Hematopoietic multipotent progenitor cell treated with erythropoietin and hydrocortisone succinate and interleukin-3 and kit ligand, for 17 days (in vitro differentiated cells): ENCODE measurements around the gene CNGA4.
A peak's percentile ranks its signal among the peaks of the same experiment; 100 is the strongest.
"Not testable (repeated sequence)": the region's sequence is repeated elsewhere in the genome, so short reads cannot be mapped to it uniquely, and the experiment has no call there.

Experiments used
- DNase-seq: peaks from one replicate; pipeline ENCODE4 v3.0.0-alpha.2; 2015; ENCODE audit warnings: low spot score

CNGA4 gene

DNA sequence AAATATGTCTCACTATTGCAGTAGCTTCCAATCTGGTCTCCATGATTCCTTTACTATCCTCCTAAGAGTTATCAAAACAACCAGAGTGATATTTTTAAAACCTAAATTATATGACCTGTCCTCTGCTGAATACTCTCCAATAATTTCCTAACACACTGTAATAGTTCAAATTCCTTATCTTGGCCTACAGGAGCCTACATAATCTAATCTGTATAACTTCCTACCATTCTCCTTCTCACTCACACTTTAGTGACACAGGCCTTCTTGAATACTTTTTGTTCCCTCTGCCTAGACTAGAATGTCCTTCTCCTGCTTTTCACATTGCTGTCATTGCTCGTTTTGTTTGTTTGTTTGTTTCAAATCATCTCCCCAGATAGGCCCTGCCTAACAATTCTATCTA lies 13.9 kb upstream of the CNGA4 start:
- no peak for DNase-seq

DNA sequence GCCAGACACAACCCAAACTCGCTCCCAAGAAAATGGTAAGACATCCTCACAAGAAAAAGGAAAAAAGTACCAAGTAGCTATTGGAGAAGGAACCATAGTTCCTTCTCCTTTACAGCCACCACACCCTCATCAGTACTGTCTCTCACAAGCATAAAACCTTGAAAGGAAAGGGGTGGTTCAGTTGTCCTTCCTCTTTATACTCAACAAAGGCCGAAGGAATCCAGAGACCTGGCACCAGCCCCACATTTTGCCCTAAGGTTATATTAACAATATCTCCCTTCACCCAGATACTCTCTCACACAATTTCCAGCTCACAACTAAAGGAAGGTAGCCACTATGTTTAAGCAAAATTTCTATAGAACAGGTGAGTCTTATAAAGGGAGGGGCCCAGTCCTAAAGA lies 13.0 kb upstream of the CNGA4 start:
- no peak for DNase-seq

DNA sequence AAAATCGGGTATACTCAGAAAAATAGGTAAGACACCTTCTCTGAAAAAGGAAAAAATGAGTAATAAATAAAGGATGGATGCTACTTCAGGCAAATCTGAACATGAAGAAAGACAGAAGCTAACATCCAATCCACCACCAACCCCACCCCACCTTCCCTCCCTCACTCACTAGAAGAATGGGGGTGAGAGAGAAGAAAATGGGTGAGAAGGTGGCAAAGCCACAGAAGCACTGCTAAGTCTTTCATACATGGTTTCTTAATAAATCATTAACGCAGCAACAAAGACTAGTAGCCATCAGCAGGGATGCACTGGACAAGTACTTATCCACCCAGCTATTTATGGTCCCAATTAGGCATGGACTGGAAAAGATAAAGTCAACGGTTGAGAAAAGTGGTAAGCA lies 10.4 kb upstream of the CNGA4 start:
- no peak for DNase-seq

DNA sequence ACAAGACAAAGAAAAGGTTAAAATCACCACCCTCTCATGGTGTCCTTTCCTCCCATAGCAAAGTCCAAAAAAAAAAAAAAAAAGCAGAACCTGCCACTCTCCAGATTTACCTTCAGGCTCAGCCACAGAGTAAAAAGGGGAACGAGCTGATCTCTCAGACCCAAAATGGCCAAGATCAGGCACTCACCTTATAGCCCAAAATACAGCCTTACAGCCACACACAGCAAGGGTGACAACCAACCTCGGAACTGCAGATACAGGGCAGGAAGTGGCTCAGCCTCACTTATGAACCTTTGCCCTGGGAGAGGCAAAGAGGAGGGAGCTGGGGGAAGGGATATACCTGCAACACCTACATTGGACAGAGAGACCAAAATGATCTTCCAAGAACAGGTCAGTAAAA lies 9.0 kb upstream of the CNGA4 start:
- no peak for DNase-seq

DNA sequence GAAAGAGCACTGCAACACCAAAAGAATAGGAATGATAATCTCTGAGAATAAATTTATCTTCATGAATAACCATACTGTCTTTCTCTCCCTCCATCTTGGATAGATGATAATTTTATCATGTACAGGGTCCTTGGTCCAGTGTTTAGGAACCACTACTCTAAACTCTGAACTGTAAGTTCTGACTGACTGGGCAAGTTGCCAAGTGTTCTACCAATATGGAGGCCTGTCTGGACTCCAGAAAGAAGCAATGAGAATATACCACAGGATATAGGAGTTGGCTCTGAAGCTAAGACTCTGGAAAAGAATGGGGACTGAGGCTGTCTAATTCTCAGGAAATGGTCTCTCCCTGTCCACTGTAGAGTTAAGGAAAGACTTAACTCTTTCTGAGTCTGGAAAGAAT lies 6.0 kb upstream of the CNGA4 start:
- peak; percentile 40 for DNase-seq

DNA sequence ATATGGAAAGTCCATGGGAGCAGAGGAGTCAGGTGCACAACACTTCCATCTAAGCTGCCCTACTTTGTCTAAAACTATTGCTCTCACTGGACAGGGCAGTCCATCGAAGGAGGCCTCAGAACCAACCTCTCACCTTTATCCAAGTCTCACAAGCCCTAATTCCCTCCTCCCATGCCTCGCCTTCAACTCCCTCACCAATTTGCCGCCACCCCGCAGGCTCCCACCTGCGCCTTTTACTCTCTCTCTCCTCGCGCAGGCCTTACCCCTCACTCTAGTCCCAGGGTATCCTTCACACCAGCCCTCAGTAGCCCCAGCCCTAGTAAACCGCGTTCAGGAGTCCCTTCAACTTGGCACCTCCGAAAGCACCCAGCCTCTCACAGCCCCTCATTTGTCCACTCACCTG lies 4.9 kb upstream of the CNGA4 start:
- DNase-seq = no peak

DNA sequence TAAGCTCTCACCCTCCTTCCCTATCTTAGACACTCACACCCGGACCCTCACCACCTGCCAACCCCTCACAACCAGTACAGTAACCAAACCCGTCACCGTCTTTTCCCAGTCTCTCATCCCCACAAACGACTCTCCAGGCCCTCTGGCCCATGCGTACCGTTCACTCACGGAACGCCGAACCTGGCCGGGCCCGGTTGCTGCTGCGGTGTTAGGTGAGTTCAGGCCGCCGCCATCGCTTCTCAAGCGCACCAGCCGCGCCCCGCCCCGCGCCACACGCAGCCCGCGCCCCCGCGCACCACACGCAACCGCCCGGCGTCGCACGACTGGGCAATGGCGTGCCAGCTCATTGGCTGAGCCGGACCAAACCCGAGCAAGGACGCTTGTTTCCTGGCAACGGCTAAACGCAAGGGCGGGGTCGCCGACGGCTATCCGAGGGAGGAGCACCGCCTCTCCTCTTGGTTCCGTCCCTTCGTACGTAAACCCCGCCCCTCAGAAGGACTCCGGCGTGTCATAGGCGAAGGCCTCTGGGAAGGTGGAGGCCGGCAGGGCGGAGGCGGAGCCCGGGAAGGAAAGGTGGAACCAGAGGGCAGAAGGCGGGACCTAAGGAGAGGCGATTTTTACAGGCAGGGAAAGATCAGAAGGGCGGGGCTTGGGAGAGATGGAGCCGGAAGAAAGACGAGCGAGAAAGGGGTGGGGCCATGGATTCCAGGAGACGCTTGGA lies 4.3 kb upstream of the CNGA4 start, which contains the start of gene FHIP1B:
Gene FHIP1B, minus strand, starts transcription at position 250 of the 721 bp plus-strand sequence. CDS start 10,120 bp downstream, outside the sequence.
- DNase-seq = peak; percentile 99

DNA sequence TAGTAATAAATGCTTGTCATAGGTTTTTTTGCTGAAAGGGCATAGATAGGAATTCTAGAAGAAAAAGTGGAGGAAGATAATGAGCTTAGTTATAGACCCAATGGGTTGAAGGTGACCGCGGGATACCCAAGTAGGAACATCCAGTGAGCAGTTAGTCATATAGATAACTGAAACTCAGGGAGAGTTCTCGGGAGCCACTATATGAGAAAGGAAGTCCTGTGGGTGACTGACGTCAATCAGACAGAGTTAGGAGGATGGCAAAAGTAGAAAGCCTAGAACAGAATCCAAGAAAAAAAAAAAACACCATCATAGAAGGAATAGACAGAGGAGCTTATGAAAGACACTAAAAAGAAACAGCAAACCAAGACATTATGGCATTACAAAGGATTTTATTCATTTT lies 1.6 kb upstream of the CNGA4 start:
- DNase-seq = no peak

DNA sequence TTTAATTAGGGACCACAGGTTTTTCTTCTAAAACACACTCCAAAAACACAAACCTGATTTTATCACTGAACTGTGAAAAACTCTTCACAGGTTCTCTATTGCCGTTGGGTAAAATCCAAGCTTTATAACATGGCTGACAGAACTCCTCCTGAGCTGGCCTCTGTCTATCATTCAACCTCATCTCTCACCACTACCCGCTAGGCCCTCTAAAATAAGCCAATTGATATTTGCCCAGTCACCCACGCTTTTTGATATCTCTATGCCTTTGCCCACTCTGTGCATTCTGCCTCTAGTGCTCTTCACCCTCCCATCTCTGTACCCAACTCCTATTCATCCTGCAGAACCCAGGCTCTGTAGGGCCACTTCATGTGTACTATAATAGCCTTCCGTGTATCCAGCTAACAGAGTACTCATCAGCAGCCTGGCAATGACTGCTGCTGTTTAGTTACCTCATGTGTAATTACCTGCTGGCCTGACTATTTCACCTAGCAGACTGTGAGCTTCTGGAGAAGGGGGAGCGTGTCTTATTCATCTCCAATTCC lies 1.1 kb upstream of the CNGA4 start:
- DNase-seq = no peak

DNA sequence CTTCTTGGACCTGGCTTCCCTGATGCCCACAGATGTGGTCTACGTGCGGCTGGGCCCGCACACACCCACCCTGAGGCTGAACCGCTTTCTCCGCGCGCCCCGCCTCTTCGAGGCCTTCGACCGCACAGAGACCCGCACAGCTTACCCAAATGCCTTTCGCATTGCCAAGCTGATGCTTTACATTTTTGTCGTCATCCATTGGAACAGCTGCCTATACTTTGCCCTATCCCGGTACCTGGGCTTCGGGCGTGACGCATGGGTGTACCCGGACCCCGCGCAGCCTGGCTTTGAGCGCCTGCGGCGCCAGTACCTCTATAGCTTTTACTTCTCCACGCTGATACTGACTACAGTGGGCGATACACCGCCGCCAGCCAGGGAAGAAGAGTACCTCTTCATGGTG lies 1.2 kb downstream of the CNGA4 start:
- DNase-seq = no peak

DNA sequence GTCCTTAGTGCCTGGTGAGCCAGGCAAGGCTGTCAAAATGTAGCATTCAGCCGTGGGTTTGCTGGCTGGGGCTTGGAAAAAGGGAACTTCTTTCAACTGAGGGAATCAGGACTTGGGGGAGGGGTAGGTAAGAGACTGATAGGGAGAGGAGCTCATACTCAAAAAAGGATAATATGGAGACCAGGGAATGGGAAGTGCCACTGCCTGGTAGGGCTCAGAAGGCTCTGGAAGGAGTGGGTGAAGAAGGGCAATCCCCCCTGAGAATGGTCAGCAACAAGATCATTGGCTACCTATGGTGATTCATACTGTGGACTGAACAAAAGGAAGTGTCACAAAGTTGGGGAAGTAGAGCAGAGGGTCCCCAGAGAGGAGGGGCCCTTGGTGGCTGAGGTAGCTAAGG lies 1.9 kb downstream of the CNGA4 start:
- no peak for DNase-seq

DNA sequence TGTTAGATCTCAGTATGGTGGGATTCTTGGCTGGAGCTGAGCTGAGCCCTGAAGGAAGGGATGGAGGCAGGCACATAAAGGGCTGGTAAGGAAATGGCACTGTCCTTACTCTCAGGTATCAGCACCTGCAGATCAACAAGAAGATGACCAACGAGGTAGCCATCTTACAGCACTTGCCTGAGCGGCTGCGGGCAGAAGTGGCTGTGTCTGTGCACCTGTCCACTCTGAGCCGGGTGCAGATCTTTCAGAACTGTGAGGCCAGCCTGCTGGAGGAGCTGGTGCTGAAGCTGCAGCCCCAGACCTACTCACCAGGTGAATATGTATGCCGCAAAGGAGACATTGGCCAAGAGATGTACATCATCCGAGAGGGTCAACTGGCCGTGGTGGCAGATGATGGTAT lies 2.4 kb downstream of the CNGA4 start:
- DNase-seq = no peak

DNA sequence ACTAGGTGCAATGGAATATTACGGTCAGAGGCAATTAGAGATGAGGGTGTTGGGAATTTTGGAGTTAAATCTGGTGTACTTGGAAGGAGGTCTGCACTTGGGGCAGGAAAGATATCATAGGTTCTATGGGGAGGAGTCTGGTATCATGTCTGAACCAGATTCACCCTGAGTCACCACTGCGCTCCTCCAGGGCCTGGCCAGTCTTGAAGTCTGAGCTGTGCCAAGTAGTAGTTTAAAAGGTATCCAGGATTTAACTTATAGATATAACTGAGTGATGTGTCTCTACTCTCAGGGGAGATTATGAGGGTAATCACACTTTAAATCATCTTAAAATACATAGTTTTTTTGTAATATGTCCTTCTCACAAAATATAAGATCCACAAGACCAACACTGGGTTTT lies 6.6 kb downstream of the CNGA4 start:
- DNase-seq = peak; percentile 50

DNA sequence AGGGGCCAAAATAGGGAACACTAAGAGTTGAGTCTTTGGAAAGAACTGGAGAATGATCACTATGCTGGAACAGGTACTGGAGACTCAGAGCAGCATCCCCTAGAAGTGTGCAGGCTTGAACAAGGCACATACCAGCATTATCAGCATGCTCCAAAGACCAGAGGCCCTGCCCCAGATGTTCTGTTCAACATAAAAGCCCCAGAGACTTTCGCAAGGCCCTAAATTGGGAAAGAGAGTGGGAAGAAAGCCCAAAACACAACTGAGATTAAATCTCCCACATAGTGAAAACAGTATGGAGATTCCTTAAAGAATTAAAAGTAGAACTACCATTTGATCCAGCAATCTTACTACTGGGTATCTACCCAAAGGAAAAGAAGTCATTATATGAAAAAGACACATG lies 9.4 kb downstream of the CNGA4 start:
- peak; percentile 19 for DNase-seq

DNA sequence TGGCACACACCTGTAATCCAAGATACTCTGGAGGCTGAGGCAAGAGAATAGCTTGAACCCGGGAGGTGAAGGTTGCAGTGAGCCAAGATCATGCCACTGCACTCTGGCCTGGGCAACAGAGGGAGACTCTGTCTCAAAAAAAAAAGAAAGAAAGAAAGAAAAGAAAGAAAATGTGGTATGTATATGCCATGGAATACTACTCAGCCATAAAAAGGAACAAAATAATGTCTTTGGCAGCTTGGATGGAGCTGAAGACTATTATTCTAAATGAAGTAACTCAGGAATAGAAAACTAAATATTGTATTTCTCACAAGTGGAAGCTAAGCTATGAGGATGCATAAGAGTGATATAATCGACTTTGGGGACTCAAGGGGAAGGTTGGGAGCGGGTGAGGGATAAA lies 10.0 kb downstream of the CNGA4 start:
- not testable (repeated sequence) for DNase-seq

DNA sequence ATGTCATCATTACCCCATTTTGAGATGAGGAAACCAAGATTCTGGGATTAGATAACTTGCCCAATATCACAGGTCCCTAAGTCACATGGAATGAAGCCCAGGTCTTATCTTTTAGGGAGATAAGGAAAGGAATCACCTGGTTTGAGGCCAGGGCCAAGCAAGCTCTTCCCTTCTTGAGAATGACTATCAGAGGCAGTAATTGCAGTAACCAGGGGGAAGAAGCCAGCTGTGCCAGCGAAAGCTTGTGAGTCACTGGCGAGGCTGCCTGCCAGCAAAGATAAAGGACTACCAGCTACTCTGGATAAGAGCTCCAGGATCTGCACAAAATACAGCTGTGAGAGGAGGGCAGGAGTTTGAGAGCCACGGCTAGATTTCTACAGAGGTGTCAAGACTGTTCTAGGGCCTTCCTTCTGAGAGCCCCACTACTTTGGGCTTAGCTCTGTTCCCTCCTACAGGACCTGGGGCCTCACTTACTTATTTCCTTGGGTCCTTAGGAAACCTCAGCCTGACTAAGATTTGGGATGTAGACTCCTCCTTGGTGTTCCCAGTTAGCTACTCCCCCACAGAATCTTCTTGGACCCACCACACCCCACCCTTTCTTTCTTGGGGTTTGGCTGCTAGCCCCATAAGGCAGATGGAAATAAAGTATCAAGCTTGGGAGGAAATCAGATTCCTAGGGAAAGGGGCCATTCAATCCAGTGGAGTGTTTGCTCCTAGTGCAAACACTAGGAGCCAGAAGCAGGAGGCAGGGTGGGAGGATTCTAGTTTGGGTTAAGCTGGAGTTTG lies 11.1 kb downstream of the CNGA4 start:
- peak; percentile 88 for DNase-seq

DNA sequence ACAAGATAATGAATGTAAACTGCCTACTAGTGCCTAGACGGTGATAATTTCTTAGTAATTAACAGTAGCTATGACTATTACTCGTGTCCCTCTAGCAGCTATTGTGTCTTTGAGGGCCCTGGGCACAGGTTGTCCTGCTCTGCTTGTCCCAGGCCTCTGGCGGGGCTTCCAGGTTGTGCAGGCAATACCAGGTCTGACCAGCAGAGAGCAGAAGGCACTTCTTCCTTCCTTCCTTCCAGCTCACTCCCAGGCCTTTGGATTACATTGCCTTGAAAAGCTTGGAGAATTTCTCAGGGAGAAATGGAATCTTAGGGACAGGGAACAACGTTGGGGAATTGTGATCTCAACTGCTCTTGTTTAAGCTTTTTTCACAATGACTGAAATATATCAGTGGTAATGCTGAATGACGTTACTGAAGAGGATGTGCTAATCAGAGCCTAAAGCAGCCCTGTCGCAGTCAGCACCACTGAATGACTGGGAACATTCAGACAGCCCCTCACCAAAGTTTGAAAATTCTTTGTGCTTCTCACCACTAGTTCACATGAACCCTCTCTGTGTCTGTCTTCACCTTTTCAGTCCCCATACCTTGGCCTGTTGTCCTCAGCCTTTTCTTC lies 12.3 kb downstream of the CNGA4 start:
- DNase-seq = peak; percentile 78

DNA sequence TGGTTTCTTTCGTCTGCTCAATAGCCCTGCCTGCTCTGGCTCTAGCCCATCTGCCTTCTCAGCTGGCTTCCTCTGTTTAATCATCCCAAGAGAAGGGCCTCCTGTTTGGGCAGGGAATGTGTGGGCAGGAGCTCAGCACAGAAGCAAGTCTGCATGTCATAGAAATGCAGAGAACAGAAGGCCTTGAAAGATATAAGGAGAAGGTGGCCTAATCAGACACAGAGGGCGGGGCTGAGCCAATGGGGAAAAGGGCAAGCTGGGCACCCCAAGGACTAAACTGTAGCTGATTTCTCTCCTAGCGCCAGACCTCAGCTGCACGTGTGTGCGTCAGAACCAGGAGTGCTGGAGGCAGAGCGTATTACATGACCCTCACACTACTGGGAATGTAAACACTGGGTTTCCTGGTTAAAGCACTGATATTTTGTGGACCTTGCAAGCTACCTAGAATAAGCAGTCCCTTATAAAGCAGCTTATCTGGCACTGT lies 13.1 kb downstream of the CNGA4 start:
- peak; percentile 79 for DNase-seq

DNA sequence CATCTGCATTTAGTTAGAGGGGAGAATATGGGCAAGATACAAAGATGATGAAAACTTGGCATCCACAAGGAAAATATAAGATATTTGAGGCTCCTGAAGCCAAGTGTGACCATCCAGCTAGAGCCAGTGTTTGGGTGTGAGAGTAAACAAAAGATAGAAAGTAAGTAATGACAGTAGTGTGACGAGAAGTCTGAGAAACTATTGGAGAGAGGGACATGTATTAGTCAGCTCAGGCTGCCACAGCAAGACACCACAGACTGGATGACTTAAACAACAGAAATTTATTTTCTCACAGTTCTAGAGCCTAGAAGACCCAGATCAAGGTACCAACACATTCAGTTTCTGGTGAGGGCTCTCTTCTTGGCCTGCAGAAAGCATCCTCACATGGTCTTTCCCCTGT lies 14.3 kb downstream of the CNGA4 start:
- peak; percentile 13 for DNase-seq

DNA sequence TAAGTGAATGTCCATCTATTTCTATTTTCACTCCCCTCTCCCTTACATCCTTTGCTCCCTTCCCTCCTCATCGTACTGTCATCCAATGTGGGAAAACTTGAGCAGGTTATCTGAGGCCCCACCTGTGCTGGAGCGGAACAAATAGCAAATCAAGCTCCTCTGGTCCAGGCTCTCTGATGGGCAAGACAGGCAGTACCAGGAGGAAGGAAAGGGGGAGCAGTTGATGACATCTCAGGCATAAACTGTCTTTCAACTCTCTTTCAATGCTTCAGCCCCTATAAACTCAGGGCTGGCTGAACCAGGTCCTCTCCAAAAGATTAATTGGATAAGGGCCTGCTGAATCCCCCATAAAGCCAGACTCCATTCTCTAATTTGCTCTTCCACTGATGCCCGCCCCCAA lies 19.3 kb downstream of the CNGA4 start:
- no peak for DNase-seq

DNA sequence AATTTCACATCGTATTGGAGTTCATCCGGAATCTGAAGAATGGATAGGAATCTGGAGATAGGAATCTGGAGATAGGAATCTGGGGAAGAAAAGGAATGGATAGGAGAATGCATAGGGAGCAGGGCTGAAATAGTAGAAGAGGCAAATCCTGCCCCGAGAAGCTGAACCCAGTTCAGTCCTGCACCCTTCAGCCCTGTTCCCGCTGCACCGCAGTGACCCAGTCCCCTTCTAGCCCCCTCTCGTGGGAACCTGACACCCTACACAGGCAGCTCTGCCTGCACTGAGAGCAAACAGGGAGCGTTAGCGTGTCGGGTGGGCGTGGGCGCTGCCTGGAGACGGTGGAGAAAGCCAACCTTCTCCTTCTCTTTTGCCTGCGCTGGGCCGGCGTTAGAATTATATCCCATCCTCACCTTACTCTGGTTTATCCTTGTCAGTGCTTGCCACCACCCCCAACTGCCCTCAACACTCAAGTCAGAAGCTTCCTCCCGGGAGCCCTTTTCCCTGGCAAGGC lies 19.7 kb downstream of the CNGA4 start:
- DNase-seq = no peak

DNA sequence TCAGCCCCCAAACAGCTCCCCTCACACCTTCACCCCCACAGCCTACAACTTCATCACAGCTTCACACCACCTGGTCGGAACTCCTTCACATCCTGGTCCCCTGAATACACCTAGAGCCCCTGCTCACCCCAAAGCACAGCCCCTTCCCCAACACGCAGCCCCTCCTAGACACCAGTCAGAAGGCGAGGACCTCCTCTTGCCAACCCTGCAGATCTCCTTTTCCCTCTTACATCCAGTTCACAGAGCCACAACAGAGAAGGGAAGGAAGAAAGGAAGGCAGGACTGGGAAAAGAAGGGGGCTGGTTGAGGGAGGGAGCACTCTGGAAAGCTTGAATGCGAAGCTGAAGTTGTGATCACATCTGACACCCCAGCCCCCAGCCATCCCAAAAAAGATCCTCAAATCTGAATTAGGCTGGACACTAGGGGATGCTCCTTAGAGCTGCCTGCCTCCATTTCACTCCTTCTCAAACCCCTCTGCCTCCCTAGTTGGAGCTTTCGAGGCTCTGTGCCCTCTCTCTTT lies 21.4 kb downstream of the CNGA4 start:
- no peak for DNase-seq
